HG02610 (cell line): Measurements from ENCODE around the gene ENTPD2.
"Not testable (repeated sequence)": the region's sequence is repeated elsewhere in the genome, so short reads cannot be mapped to it uniquely, and the experiment has no call there.

Experiments
- ATAC-seq: cut with Tn5 transposase; IDR thresholded peaks from one replicate; pipeline ENCODE4 v1.9.1; 2021; ENCODE audit warnings: mild to moderate bottlenecking, moderate library complexity; ENCODE audit not compliant: unreplicated experiment

The ENTPD2 gene

GRCh38 chr9:137048655-137049543, 5.0 kb downstream of the ENTPD2 start:
- ATAC-seq, result no peak

- no peak for ATAC-seq
Observed at GRCh38 chr9:137046088-137046787, 7.6 kb downstream of the ENTPD2 start, which contains the start of gene NPDC1. NPDC1 (minus strand) TSS chr9:137046177; CDS start chr9:137045989, 188 bp downstream.

GRCh38 chr9:137045294-137046087, 8.4 kb downstream of the ENTPD2 start:
- ATAC-seq, result no peak

- ATAC-seq, result no peak
Observed at GRCh38 chr9:137044502-137045177, 9.2 kb downstream of the ENTPD2 start.

- no peak for ATAC-seq
Observed at GRCh38 chr9:137044037-137044436, 9.8 kb downstream of the ENTPD2 start.

GRCh38 chr9:137042751-137043727, 10.8 kb downstream of the ENTPD2 start:
- no peak for ATAC-seq

GRCh38 chr9:137041124-137041523, 12.7 kb downstream of the ENTPD2 start:
- ATAC-seq, result no peak

- ATAC-seq, result no peak
Observed at GRCh38 chr9:137040568-137040967, 13.3 kb downstream of the ENTPD2 start.

- no peak for ATAC-seq
Observed at GRCh38 chr9:137039611-137040366, 14.1 kb downstream of the ENTPD2 start.

- ATAC-seq, result no peak
Observed at GRCh38 chr9:137038916-137039315, 14.9 kb downstream of the ENTPD2 start.

GRCh38 chr9:137037483-137037882, 16.4 kb downstream of the ENTPD2 start:
- ATAC-seq, result no peak

- ATAC-seq, result no peak
Observed at GRCh38 chr9:137037035-137037434, 16.8 kb downstream of the ENTPD2 start.

- no peak for ATAC-seq
Observed at GRCh38 chr9:137035937-137036336, 17.9 kb downstream of the ENTPD2 start.

GRCh38 chr9:137035507-137035834, 18.4 kb downstream of the ENTPD2 start:
- ATAC-seq, result no peak

GRCh38 chr9:137034709-137035506, 19.0 kb downstream of the ENTPD2 start:
- ATAC-seq, result peak; percentile 63

GRCh38 chr9:137034039-137034708, 19.7 kb downstream of the ENTPD2 start:
- no peak for ATAC-seq

- ATAC-seq, result not testable (repeated sequence)
Observed at GRCh38 chr9:137033481-137033880, 20.4 kb downstream of the ENTPD2 start.
